Fibroblast of lung (primary cell): Measurements from ENCODE around the gene RANBP3.

Experiments used
- EZH2 ChIP-seq: IDR thresholded peaks from 2 replicates; pipeline ENCODE4 v1.5.1; 2012; ENCODE audit warnings: low read length, control low read depth, mild to moderate bottlenecking; ENCODE audit errors: missing control alignments
- TF ChIP-seq, protein P1 (sequence below), 2 donors: IDR thresholded peaks in 1 of 2; conservative IDR thresholded peaks in 1 of 2; 1 replicate in 1 of 2; 2 replicates in 1 of 2; pipeline ENCODE4 v1.5.1; 2011 to 2012; ENCODE audit warnings: low read length in 2 of 2, control low read depth in 1 of 2, inconsistent platforms in 1 of 2, low read depth in 1 of 2, mild to moderate bottlenecking in 1 of 2

DNA sequence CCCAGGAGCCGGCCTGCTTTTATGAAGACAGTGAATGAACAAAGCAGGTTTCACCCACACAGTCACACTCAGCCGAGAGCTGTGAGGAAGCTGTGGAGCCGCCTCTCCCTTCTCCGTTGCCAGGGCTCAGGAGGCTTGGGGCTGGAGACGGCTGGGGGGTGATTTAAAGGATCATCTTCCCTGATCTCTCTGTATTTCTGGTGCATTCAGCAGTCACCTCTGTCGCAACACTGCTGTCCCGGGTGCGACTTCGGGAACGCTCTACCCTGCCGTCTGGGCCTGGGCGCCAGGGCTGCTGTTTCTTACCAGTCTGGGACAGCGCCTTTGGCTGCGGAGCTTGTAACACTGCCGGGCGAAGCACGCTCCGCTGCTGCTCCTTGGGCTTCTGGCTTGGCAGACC, 45.8 kb downstream of the RANBP3 start:
- TF ChIP-seq, protein P1, sequence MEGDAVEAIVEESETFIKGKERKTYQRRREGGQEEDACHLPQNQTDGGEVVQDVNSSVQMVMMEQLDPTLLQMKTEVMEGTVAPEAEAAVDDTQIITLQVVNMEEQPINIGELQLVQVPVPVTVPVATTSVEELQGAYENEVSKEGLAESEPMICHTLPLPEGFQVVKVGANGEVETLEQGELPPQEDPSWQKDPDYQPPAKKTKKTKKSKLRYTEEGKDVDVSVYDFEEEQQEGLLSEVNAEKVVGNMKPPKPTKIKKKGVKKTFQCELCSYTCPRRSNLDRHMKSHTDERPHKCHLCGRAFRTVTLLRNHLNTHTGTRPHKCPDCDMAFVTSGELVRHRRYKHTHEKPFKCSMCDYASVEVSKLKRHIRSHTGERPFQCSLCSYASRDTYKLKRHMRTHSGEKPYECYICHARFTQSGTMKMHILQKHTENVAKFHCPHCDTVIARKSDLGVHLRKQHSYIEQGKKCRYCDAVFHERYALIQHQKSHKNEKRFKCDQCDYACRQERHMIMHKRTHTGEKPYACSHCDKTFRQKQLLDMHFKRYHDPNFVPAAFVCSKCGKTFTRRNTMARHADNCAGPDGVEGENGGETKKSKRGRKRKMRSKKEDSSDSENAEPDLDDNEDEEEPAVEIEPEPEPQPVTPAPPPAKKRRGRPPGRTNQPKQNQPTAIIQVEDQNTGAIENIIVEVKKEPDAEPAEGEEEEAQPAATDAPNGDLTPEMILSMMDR (conservative IDR thresholded peaks at IDR 0.05 in 1 of 2, IDR thresholded peaks at IDR 0.05 in 1 of 2; ENCODE audit: low read depth in 1 of 2, low read length in 2 of 2): no peak
- TF ChIP-seq EZH2: no peak
